IPS DF 4.7 (cell line): ENCODE data around the gene ACACA.

ENCODE experiments used
- DNase-seq: peaks from one replicate; pipeline ENCODE4 v3.0.0-alpha.2; 2013; ENCODE audit warnings: low spot score; ENCODE audit errors: extremely low read depth

Gene ACACA

GRCh38 chr17:37134050-37134449 is 272.6 kb downstream of the ACACA start:
- DNase-seq: no peak

- no peak for DNase-seq
Measured at GRCh38 chr17:37133136-37133535, 273.5 kb downstream of the ACACA start.

GRCh38 chr17:37131669-37132611 is 274.7 kb downstream of the ACACA start:
- DNase-seq: no peak

- no peak for DNase-seq
Measured at GRCh38 chr17:37130984-37131446, 275.6 kb downstream of the ACACA start.

GRCh38 chr17:37124821-37125173 is 281.8 kb downstream of the ACACA start:
- no peak for DNase-seq

- no peak for DNase-seq
Measured at GRCh38 chr17:37123941-37124820, 282.5 kb downstream of the ACACA start.

- no peak for DNase-seq
Measured at GRCh38 chr17:37123386-37123785, 283.2 kb downstream of the ACACA start.

GRCh38 chr17:37121616-37122015 is 285.0 kb downstream of the ACACA start:
- DNase-seq: no peak

GRCh38 chr17:37118366-37119137 is 288.1 kb downstream of the ACACA start:
- DNase-seq: no peak

- DNase-seq: no peak
Measured at GRCh38 chr17:37117373-37118142, 289.1 kb downstream of the ACACA start.

- no peak for DNase-seq
Measured at GRCh38 chr17:37116671-37117185, 289.9 kb downstream of the ACACA start.

- DNase-seq: no peak
Measured at GRCh38 chr17:37111329-37111728, 295.3 kb downstream of the ACACA start.

GRCh38 chr17:37110746-37111145 is 295.9 kb downstream of the ACACA start:
- no peak for DNase-seq

GRCh38 chr17:37109731-37110710 is 296.6 kb downstream of the ACACA start:
- DNase-seq: no peak

GRCh38 chr17:37109106-37109505 is 297.5 kb downstream of the ACACA start:
- no peak for DNase-seq

GRCh38 chr17:37107406-37108083 is 299.1 kb downstream of the ACACA start:
- DNase-seq: no peak

- no peak for DNase-seq
Measured at GRCh38 chr17:37106049-37106448, 300.6 kb downstream of the ACACA start.

- DNase-seq: no peak
Measured at GRCh38 chr17:37103231-37103630, 303.4 kb downstream of the ACACA start.

GRCh38 chr17:37101306-37101705 is 305.3 kb downstream of the ACACA start:
- DNase-seq: no peak
